HepG2 (cell line): Measurements from ENCODE around the gene CBLC. TPM values are rescaled to one million over a fixed set of nuclear protein-coding genes. Genes with fewer than 3 reads are reported as not detected.

Experiments used
- HOXA5 ChIP-seq: sonication (generic); formaldehyde crosslinking; IDR thresholded peaks from 2 replicates; pipeline ENCODE4 v1.4.0; 2020; ENCODE audit warnings: missing genetic modification reagents
- JUNB ChIP-seq: sonication (generic); formaldehyde crosslinking; IDR thresholded peaks from 2 replicates; pipeline ENCODE4 v1.8.0; 2022; ENCODE audit warnings: missing genetic modification reagents, mild to moderate bottlenecking, borderline replicate concordance
- KAT8 ChIP-seq: IDR thresholded peaks from 2 replicates; pipeline ENCODE4 v1.6.1; 2016; ENCODE audit warnings: missing genetic modification reagents, missing compliant biosample characterization
- MEF2D ChIP-seq: sonication (generic); formaldehyde crosslinking; IDR thresholded peaks from 2 replicates; pipeline ENCODE4 v1.5.1; 2020; ENCODE audit warnings: mild to moderate bottlenecking, missing genetic modification reagents
- NCOR1 ChIP-seq: fragments of 200-600 bp; sonication (generic); IDR thresholded peaks from 2 replicates; pipeline ENCODE4 v1.7.0; 2017; ENCODE audit warnings: antibody characterized with exemption, low read length, borderline replicate concordance
- NR2F1 ChIP-seq, 2 experiments: fragments of 450-650 bp in 1 of 2; formaldehyde crosslinking in 1 of 2; IDR thresholded peaks; 2 replicates each; pipeline versions ENCODE4 v1.5.0 to v1.6.1; 2016 to 2020; ENCODE audit warnings: mild to moderate bottlenecking in 1 of 2, missing compliant biosample characterization in 1 of 2, missing genetic modification reagents in 1 of 2, moderate library complexity in 1 of 2
- POLR2AphosphoS2 ChIP-seq: IDR thresholded peaks from 2 replicates; pipeline ENCODE4 v1.6.1; 2011; ENCODE audit warnings: low read depth, low read length, improper control_type of control experiment
- REL ChIP-seq: sonication (generic); formaldehyde crosslinking; conservative IDR thresholded peaks from 2 replicates; pipeline ENCODE4 v1.8.0; 2022; ENCODE audit warnings: mild to moderate bottlenecking, missing genetic modification reagents, moderate library complexity
- SMC3 ChIP-seq: IDR thresholded peaks from 2 replicates; pipeline ENCODE4 v1.6.1; 2011; ENCODE audit warnings: low read length, improper control_type of control experiment
- SNRNP70 ChIP-seq: fragments of 200-400 bp; formaldehyde crosslinking; IDR thresholded peaks from 2 replicates; pipeline ENCODE4 v1.6.1; 2017; ENCODE audit warnings: mild to moderate bottlenecking, low read depth, low read length, moderate library complexity
- TGIF2 ChIP-seq: IDR thresholded peaks from 2 replicates; pipeline ENCODE4 v1.6.1; 2016; ENCODE audit warnings: control low read depth, missing compliant biosample characterization
- TOPORS ChIP-seq: sonication (generic); formaldehyde crosslinking; IDR thresholded peaks from 2 replicates; pipeline ENCODE4 v1.8.0; 2023; ENCODE audit warnings: mild to moderate bottlenecking, missing genetic modification reagents
- U2AF1 ChIP-seq: fragments of 200-400 bp; formaldehyde crosslinking; optimal IDR thresholded peaks from 2 replicates; pipeline ENCODE3; 2017; ENCODE audit warnings: mild to moderate bottlenecking, low read depth, low read length
- ZBTB7B ChIP-seq: sonication (generic); formaldehyde crosslinking; IDR thresholded peaks from 2 replicates; pipeline ENCODE4 v1.4.0; 2020; ENCODE audit warnings: missing genetic modification reagents
- ZFYVE20 ChIP-seq: sonication (generic); formaldehyde crosslinking; IDR thresholded peaks from 2 replicates; pipeline ENCODE4 v1.8.0; 2023; ENCODE audit warnings: low read depth, mild to moderate bottlenecking, moderate library complexity, missing genetic modification reagents, borderline replicate concordance
- ZMYM2 ChIP-seq: sonication (generic); formaldehyde crosslinking; IDR thresholded peaks from 2 replicates; pipeline ENCODE4 v1.8.0; 2022; ENCODE audit warnings: mild to moderate bottlenecking, missing genetic modification reagents
- ZNF3 ChIP-seq: IDR thresholded peaks from 2 replicates; pipeline ENCODE4 v1.7.0; 2017; ENCODE audit warnings: inconsistent platforms
- ZNF343 ChIP-seq: sonication (generic); formaldehyde crosslinking; IDR thresholded peaks from 2 replicates; pipeline ENCODE4 v1.4.0; 2020; ENCODE audit warnings: mild to moderate bottlenecking, missing genetic modification reagents
- ZNF354B ChIP-seq: sonication (generic); formaldehyde crosslinking; IDR thresholded peaks from 2 replicates; pipeline ENCODE4 v1.8.0; 2022; ENCODE audit warnings: mild to moderate bottlenecking, missing genetic modification reagents
- ZNF446 ChIP-seq: sonication (generic); formaldehyde crosslinking; IDR thresholded peaks from 2 replicates; pipeline ENCODE4 v1.5.0; 2020; ENCODE audit warnings: mild to moderate bottlenecking, missing genetic modification reagents
- ZNF530 ChIP-seq: sonication (generic); formaldehyde crosslinking; IDR thresholded peaks from 2 replicates; pipeline ENCODE4 v1.5.0; 2020; ENCODE audit warnings: low read depth, mild to moderate bottlenecking, missing genetic modification reagents
- ZNF83 ChIP-seq: sonication (generic); formaldehyde crosslinking; IDR thresholded peaks from 2 replicates; pipeline ENCODE4 v1.4.0; 2020; ENCODE audit warnings: missing genetic modification reagents, mild to moderate bottlenecking, borderline replicate concordance
- ZNF879 ChIP-seq: sonication (generic); formaldehyde crosslinking; IDR thresholded peaks from 2 replicates; pipeline ENCODE4 v1.8.1; 2023; ENCODE audit warnings: missing genetic modification reagents
- ZSCAN29 ChIP-seq: sonication (generic); formaldehyde crosslinking; conservative IDR thresholded peaks from 2 replicates; pipeline ENCODE4 v1.4.0; 2020; ENCODE audit warnings: mild to moderate bottlenecking, missing genetic modification reagents
- polyA plus RNA-seq, 8 experiments: library from polyadenylated mRNA; depleted of rRNA in 3 of 8; stranded (reverse) in 7 of 8; unstranded in 1 of 8; fragments of >200 nt; fragmentation: Illumina TruSeq in 4 of 8; extraction: Trizol in 4 of 8; gene quantifications; 2 replicates each; pipeline versions ENCODE4 v1.2.1 to v1.2.3, GENCODE V29; 2011 to 2016; ENCODE audit warnings: low read depth in 4 of 8, missing spikeins in 1 of 8, mixed read lengths in 1 of 8; ENCODE audit not compliant: insufficient read depth in 1 of 8
- total RNA-seq, 5 experiments: library from RNA; depleted of rRNA; stranded (reverse); fragments of >200 nt; fragmentation: Illumina TruSeq; extraction: Trizol; gene quantifications; 2 replicates each; pipeline ENCODE4 v1.2.3, GENCODE V29; 2016; ENCODE audit warnings: low read depth in 1 of 5
- TF ChIP-seq, protein P1 (sequence below): sonication (generic); formaldehyde crosslinking; IDR thresholded peaks from 2 replicates; pipeline ENCODE4 v1.8.1; 2023; ENCODE audit warnings: mild to moderate bottlenecking, missing genetic modification reagents
- TF ChIP-seq, protein P2 (sequence below): sonication (generic); formaldehyde crosslinking; IDR thresholded peaks from 2 replicates; pipeline ENCODE4 v1.5.0; 2020; ENCODE audit warnings: missing genetic modification reagents
- TF ChIP-seq, protein P3 (sequence below): sonication (generic); formaldehyde crosslinking; IDR thresholded peaks from 2 replicates; pipeline ENCODE4 v1.4.0; 2020; ENCODE audit warnings: mild to moderate bottlenecking, missing genetic modification reagents
- TF ChIP-seq, protein P4 (sequence below): IDR thresholded peaks from 2 replicates; pipeline ENCODE4 v1.6.1; 2012; ENCODE audit warnings: inconsistent platforms

The CBLC gene
- total and polyA plus RNA-seq, 2 of the 13 experiments (the other 11 are each of a cell fraction or from before 2014, with no cell fraction given): 1.8 to 2.6 TPM

DNA sequence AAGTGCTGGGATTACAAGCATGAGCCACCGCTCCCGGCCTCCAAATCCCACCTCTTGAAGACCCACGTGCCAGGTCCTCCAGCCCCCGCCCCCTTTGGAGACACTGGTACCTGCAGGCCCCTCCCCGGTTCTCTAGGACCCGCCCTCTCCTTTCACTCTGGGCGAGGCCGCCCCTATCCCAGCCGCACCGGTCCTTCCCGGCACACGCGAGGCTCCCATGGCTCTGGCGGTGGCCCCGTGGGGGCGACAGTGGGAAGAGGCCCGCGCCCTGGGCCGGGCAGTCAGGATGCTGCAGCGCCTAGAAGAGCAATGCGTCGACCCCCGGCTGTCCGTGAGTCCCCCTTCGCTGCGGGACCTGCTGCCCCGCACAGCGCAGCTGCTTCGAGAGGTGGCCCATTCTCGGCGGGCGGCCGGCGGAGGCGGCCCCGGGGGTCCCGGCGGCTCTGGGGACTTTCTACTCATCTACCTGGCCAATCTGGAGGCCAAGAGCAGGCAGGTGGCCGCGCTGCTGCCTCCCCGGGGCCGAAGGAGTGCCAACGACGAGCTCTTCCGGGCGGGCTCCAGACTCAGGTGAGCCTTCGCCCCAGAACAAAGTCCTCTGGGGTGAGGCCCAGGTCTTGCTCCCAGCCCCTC, at the start of gene CBLC (continued):
- no peak for TF ChIP-seq ZNF530 (CRISPR knock-in tag)
- TF ChIP-seq SNRNP70: no peak
- no peak for TF ChIP-seq ZNF343 (CRISPR knock-in tag)
- TF ChIP-seq ZNF354B (CRISPR knock-in tag): no peak
- TF ChIP-seq, protein P1, sequence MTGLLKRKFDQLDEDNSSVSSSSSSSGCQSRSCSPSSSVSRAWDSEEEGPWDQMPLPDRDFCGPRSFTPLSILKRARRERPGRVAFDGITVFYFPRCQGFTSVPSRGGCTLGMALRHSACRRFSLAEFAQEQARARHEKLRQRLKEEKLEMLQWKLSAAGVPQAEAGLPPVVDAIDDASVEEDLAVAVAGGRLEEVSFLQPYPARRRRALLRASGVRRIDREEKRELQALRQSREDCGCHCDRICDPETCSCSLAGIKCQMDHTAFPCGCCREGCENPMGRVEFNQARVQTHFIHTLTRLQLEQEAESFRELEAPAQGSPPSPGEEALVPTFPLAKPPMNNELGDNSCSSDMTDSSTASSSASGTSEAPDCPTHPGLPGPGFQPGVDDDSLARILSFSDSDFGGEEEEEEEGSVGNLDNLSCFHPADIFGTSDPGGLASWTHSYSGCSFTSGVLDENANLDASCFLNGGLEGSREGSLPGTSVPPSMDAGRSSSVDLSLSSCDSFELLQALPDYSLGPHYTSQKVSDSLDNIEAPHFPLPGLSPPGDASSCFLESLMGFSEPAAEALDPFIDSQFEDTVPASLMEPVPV: no peak
- no peak for TF ChIP-seq ZNF879 (CRISPR knock-in tag)
- peak; percentile 90 for TF ChIP-seq ZBTB7B
- 0 out of 2 replicates have a peak, but pooled peaks have one; percentile 35 for TF ChIP-seq MEF2D
- TF ChIP-seq REL (CRISPR knock-in tag): no peak
- TF ChIP-seq, protein P2, sequence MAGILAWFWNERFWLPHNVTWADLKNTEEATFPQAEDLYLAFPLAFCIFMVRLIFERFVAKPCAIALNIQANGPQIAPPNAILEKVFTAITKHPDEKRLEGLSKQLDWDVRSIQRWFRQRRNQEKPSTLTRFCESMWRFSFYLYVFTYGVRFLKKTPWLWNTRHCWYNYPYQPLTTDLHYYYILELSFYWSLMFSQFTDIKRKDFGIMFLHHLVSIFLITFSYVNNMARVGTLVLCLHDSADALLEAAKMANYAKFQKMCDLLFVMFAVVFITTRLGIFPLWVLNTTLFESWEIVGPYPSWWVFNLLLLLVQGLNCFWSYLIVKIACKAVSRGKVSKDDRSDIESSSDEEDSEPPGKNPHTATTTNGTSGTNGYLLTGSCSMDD (CRISPR knock-in tag): no peak
- TF ChIP-seq JUNB (CRISPR knock-in tag): no peak
- no peak for TF ChIP-seq U2AF1
- TF ChIP-seq NCOR1: no peak
- TF ChIP-seq ZFYVE20 (CRISPR knock-in tag): no peak
- TF ChIP-seq ZNF3 (CRISPR knock-in tag): no peak
- 0 out of 2 replicates have a peak, but pooled peaks have one; percentile 35 for TF ChIP-seq KAT8 (CRISPR knock-in tag)
- TF ChIP-seq TGIF2 (CRISPR knock-in tag): no peak
- TF ChIP-seq HOXA5 (CRISPR knock-in tag): no peak
- no peak for TF ChIP-seq ZMYM2
- no peak for TF ChIP-seq ZSCAN29 (CRISPR knock-in tag)
- no peak for TF ChIP-seq TOPORS
- TF ChIP-seq SMC3: no peak
- TF ChIP-seq NR2F1 (CRISPR knock-in tag; IDR thresholded peaks at IDR 0.05): no peak
- TF ChIP-seq, protein P3, sequence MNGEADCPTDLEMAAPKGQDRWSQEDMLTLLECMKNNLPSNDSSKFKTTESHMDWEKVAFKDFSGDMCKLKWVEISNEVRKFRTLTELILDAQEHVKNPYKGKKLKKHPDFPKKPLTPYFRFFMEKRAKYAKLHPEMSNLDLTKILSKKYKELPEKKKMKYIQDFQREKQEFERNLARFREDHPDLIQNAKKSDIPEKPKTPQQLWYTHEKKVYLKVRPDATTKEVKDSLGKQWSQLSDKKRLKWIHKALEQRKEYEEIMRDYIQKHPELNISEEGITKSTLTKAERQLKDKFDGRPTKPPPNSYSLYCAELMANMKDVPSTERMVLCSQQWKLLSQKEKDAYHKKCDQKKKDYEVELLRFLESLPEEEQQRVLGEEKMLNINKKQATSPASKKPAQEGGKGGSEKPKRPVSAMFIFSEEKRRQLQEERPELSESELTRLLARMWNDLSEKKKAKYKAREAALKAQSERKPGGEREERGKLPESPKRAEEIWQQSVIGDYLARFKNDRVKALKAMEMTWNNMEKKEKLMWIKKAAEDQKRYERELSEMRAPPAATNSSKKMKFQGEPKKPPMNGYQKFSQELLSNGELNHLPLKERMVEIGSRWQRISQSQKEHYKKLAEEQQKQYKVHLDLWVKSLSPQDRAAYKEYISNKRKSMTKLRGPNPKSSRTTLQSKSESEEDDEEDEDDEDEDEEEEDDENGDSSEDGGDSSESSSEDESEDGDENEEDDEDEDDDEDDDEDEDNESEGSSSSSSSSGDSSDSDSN: peak; percentile 53
- TF ChIP-seq, protein P4, sequence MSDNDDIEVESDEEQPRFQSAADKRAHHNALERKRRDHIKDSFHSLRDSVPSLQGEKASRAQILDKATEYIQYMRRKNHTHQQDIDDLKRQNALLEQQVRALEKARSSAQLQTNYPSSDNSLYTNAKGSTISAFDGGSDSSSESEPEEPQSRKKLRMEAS: peak; percentile 71
- no peak for TF ChIP-seq ZNF446 (CRISPR knock-in tag)
- TF ChIP-seq ZNF83: no peak
- TF ChIP-seq POLR2AphosphoS2: no peak
